HG03378 (cell line): ENCODE measurements around the gene DDX54.
A peak's percentile ranks its signal among the peaks of the same experiment; 100 is the strongest.

Experiments used
- ATAC-seq: cut with Tn5 transposase; IDR thresholded peaks from one replicate; pipeline ENCODE4 v1.9.1; 2021; ENCODE audit warnings: mild to moderate bottlenecking, moderate library complexity; ENCODE audit not compliant: unreplicated experiment

DDX54 gene

GRCh38 chr12:113185180-113186032, at the start of gene DDX54, which contains the start of gene RITA1:
TSS of gene DDX54 (minus strand) at chr12:113185478. CDS start at chr12:113185451, 27 bp downstream.
TSS of gene RITA1 (plus strand) at chr12:113185721. CDS start at chr12:113186747, 1,026 bp downstream.
- ATAC-seq, result peak; percentile 26

GRCh38 chr12:113234483-113234882, 49.2 kb upstream of the DDX54 start:
- no peak for ATAC-seq

- ATAC-seq, result no peak
Measured at GRCh38 chr12:113233967-113234366, 48.7 kb upstream of the DDX54 start.

GRCh38 chr12:113232840-113233585, 47.7 kb upstream of the DDX54 start:
- peak; percentile 46 for ATAC-seq

- ATAC-seq, result no peak
Measured at GRCh38 chr12:113232089-113232839, 47.0 kb upstream of the DDX54 start.

GRCh38 chr12:113231235-113232088, 46.2 kb upstream of the DDX54 start:
- no peak for ATAC-seq

GRCh38 chr12:113230315-113231234, 45.3 kb upstream of the DDX54 start:
- no peak for ATAC-seq

- ATAC-seq, result no peak
Measured at GRCh38 chr12:113228394-113229028, 43.2 kb upstream of the DDX54 start.

- no peak for ATAC-seq
Measured at GRCh38 chr12:113227686-113228391, 42.6 kb upstream of the DDX54 start.

GRCh38 chr12:113226696-113227568, 41.7 kb upstream of the DDX54 start:
- no peak for ATAC-seq

GRCh38 chr12:113224955-113225354, 39.7 kb upstream of the DDX54 start:
- no peak for ATAC-seq

GRCh38 chr12:113222730-113223531, 37.7 kb upstream of the DDX54 start:
- ATAC-seq, result no peak

- no peak for ATAC-seq
Measured at GRCh38 chr12:113221997-113222729, 36.9 kb upstream of the DDX54 start.

- ATAC-seq, result peak; percentile 93
Measured at GRCh38 chr12:113221181-113221996, 36.1 kb upstream of the DDX54 start, which contains the start of gene TPCN1. TSS of gene TPCN1 (plus strand) at chr12:113221464. CDS start at chr12:113226853, 5,389 bp downstream.
